ENCODE results near the gene KRTAP4-9.
"Not testable (repeated sequence)": the region's sequence is repeated elsewhere in the genome, so short reads cannot be mapped to it uniquely, and the experiment has no call there.

KRTAP4-9 gene

GRCh38 chr17:41105347-41105746 is at the start of gene KRTAP4-9:
Gene KRTAP4-9 (plus strand): TSS chr17:41105389. CDS start chr17:41105389, 0 bp downstream.
- not testable (repeated sequence) for DNase-seq (ENCODE audit: low read depth in 2 of 2)

GRCh38 chr17:41057547-41057946 is 47.6 kb upstream of the KRTAP4-9 start:
- DNase-seq (ENCODE audit: low read depth in 2 of 2) = no peak

GRCh38 chr17:41058741-41059140 is 46.4 kb upstream of the KRTAP4-9 start:
- DNase-seq (ENCODE audit: low read depth in 2 of 2) = no peak

- not testable (repeated sequence) for DNase-seq (ENCODE audit: low read depth in 2 of 2)
These were observed 45.7 kb upstream of the KRTAP4-9 start for GRCh38 chr17:41059276-41060051.

GRCh38 chr17:41060052-41060604 is 45.1 kb upstream of the KRTAP4-9 start, which contains the start of gene KRTAP2-3:
Gene KRTAP2-3 (minus strand): TSS chr17:41060114. CDS start chr17:41060050, 64 bp downstream.
- no peak for DNase-seq (ENCODE audit: low read depth in 2 of 2)

GRCh38 chr17:41061964-41062363 is 43.2 kb upstream of the KRTAP4-9 start:
- DNase-seq (ENCODE audit: low read depth in 2 of 2) = no peak

- DNase-seq (ENCODE audit: low read depth in 2 of 2) = no peak
These were observed 41.7 kb upstream of the KRTAP4-9 start for GRCh38 chr17:41063449-41063848.

GRCh38 chr17:41064301-41064700 is 40.9 kb upstream of the KRTAP4-9 start:
- DNase-seq (ENCODE audit: low read depth in 2 of 2) = no peak

- not testable (repeated sequence) for DNase-seq (ENCODE audit: low read depth in 2 of 2)
These were observed 40.0 kb upstream of the KRTAP4-9 start for GRCh38 chr17:41065016-41065689.

- DNase-seq (ENCODE audit: low read depth in 2 of 2) = no peak
These were observed 39.2 kb upstream of the KRTAP4-9 start, which contains the start of gene KRTAP2-4 for GRCh38 chr17:41065829-41066624. Gene KRTAP2-4 (minus strand): TSS chr17:41065879. CDS start chr17:41065845, 34 bp downstream.

GRCh38 chr17:41067281-41067680 is 37.9 kb upstream of the KRTAP4-9 start:
- no peak for DNase-seq (ENCODE audit: low read depth in 2 of 2)

- DNase-seq (ENCODE audit: low read depth in 2 of 2) = no peak
These were observed 36.2 kb upstream of the KRTAP4-9 start for GRCh38 chr17:41069031-41069430.

- DNase-seq (ENCODE audit: low read depth in 2 of 2) = no peak
These were observed 33.4 kb upstream of the KRTAP4-9 start for GRCh38 chr17:41071606-41072360.

- no peak for DNase-seq (ENCODE audit: low read depth in 2 of 2)
These were observed 31.5 kb upstream of the KRTAP4-9 start for GRCh38 chr17:41073676-41074075.

- DNase-seq (ENCODE audit: low read depth in 2 of 2) = no peak
These were observed 28.4 kb upstream of the KRTAP4-9 start for GRCh38 chr17:41076788-41077187.

GRCh38 chr17:41082626-41083025 is 22.6 kb upstream of the KRTAP4-9 start:
- no peak for DNase-seq (ENCODE audit: low read depth in 2 of 2)

- DNase-seq (ENCODE audit: low read depth in 2 of 2) = not testable (repeated sequence)
These were observed 21.8 kb upstream of the KRTAP4-9 start for GRCh38 chr17:41083427-41083826.

GRCh38 chr17:41084100-41084856 is 20.9 kb upstream of the KRTAP4-9 start, which contains the start of gene KRTAP4-7:
Gene KRTAP4-7 (plus strand): TSS chr17:41084150. CDS start chr17:41084207, 57 bp downstream.
- not testable (repeated sequence) for DNase-seq (ENCODE audit: low read depth in 2 of 2)

GRCh38 chr17:41088760-41089352 is 16.3 kb upstream of the KRTAP4-9 start:
- not testable (repeated sequence) for DNase-seq (ENCODE audit: low read depth in 2 of 2)

- DNase-seq (ENCODE audit: low read depth in 2 of 2) = no peak
These were observed 9.1 kb upstream of the KRTAP4-9 start for GRCh38 chr17:41096055-41096454.
